Central memory CD4-positive, alpha-beta T cell (primary cell): ENCODE results near the gene SPNS1.

Experiments used
- DNase-seq: peaks from one replicate; pipeline ENCODE4 v3.0.0; 2022

The SPNS1 gene

GRCh38 chr16:29029168-29029994, 54.8 kb downstream of the SPNS1 start:
- no peak for DNase-seq

DNA sequence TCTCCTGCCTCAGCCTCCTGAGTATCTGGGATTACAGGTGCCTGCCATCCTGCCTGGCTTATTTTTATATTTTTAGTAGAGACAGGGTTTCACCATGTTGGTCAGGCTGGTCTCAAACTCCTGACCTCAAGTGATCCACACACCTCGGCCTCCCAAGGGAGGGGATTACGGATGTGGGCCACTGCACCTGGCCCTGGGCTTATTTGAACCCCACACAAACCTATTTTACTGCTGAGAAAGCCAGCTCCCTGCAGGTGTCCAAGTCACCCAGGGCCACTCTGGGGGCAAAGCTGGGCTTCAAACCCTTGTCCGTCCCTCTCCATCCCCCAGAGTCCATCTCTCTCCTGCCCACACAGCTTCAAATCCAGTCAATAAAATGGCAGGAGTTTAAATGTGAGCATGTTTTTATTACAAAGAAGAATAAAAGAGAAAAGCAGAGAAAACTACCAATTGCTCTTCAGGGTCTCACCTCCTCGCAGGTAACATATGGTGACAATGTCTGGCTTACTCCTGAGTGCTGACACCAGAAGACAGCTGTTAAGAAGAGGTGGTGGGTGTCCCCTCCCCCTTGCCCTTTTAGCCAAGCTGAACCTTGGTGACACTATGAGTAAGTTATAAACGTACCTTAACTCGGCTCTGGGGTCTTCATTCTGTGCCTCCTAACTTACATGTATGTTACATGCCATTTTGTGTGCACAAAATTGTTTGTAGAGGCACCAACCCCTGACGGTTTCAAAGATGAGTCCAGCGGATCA, 55.7 kb downstream of the SPNS1 start:
- no peak for DNase-seq
